Measurements from ENCODE around the gene TIMM21.

The TIMM21 gene

GRCh38 chr18:74132201-74132600 lies 16.1 kb upstream of the TIMM21 start:
- TF ChIP-seq GATA3 (IDR thresholded peaks at IDR 0.05; ENCODE audit: low read depth, low read length) (no peak), GATA2 (IDR thresholded peaks at IDR 0.05; ENCODE audit: low read depth, low read length) (no peak)

DNA sequence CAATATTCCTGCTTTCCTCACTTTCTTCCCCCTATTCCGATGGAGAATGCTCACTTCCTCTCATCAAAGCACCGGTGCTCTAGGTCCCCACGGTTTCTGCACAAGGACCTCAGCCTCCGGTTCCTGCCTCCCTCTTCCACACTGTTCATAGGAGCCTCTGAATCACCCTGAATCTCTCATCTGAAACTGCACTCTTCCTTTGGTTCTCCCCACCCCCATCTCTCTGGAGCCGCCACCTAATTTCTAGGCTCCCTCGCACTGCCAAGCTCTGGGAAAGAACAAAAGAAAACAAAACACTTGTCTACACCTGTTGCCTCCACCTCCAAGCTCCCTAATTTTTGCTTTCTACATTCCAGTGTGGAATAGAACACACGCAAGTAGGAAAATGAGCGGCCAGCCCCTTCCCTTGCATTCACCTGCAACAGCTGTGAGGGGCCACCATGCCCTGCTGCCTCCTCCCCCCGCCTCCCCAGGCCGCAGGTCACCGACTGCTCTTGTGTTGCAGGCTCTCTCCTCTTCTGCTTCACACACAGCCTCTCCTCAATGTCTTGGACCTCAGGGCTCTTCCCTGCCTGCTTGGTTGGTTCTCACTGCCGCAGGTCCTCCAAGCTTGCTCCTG lies 10.3 kb upstream of the TIMM21 start:
- TF ChIP-seq GATA2 (IDR thresholded peaks at IDR 0.05; ENCODE audit: low read depth, low read length): no peak
- TF ChIP-seq GATA3 (IDR thresholded peaks at IDR 0.05; ENCODE audit: low read depth, low read length): no peak

DNA sequence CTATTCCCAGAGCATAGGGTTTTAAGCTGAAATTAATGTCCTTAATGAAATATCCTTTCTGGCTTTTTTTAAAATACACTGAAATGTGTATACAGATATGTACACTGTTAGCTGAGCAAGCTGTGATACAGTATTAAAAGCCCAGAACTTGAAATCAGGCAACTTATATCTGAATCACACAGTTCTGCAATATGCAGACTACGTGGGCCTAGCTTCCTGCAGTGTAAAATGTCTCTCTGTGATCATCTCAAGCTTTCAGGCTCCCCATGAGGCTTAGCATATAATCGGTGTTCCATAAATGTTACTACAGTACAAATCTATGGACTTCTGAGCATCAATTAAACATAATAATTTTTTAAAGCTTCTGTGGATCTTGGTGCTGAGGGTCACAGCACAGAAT lies 8.9 kb upstream of the TIMM21 start:
- TF ChIP-seq GATA3 (IDR thresholded peaks at IDR 0.05; ENCODE audit: low read depth, low read length) (no peak), GATA2 (IDR thresholded peaks at IDR 0.05; ENCODE audit: low read depth, low read length) (no peak)

DNA sequence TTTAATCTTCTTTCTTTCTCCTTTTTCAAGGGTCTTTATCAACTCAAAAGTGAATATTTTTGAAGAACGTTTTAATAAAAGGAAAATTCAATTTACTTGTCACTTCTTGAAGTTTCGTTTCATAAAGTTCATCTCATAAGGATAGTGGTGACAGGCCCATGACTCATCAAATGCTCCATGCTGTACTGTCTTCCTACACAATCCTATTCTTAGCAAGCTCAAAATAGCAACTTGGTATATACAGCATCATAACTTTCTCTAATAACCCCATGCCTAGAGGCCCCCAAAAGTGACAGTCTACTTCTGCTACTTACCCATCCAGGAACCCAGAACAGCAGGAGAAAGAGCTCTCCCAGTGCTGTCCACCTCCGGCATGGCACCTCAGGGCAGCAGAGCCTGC lies 8.4 kb upstream of the TIMM21 start:
- TF ChIP-seq GATA2 (IDR thresholded peaks at IDR 0.05; ENCODE audit: low read depth, low read length): no peak
- no peak for TF ChIP-seq GATA3 (IDR thresholded peaks at IDR 0.05; ENCODE audit: low read depth, low read length)

GRCh38 chr18:74140582-74140981 lies 7.7 kb upstream of the TIMM21 start:
- TF ChIP-seq GATA2 (IDR thresholded peaks at IDR 0.05; ENCODE audit: low read depth, low read length) (no peak), GATA3 (IDR thresholded peaks at IDR 0.05; ENCODE audit: low read depth, low read length) (no peak)

DNA sequence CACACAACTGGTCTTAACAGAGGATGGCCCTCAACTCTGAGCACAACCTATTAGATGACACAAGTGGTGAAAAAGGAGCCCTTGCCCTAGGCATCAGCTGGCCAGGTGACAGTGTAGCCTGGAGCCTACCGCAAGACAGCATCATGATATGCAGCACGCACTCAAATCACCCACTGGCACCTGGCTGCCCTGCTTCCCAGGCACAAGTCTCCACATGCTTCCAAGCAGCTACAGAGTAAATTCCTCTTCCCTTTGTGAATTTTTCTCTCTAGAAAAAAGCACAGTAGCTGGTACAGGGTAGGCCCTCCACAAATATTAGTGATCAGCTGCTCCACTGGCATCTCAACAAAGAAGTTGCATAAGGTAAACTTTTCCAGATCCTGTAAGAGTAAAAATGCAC lies 6.7 kb upstream of the TIMM21 start:
- no peak for TF ChIP-seq GATA2 (IDR thresholded peaks at IDR 0.05; ENCODE audit: low read depth, low read length)
- TF ChIP-seq GATA3 (IDR thresholded peaks at IDR 0.05; ENCODE audit: low read depth, low read length): no peak

- TF ChIP-seq GATA3 (IDR thresholded peaks at IDR 0.05; ENCODE audit: low read depth, low read length): no peak
- TF ChIP-seq GATA2 (IDR thresholded peaks at IDR 0.05; ENCODE audit: low read depth, low read length): no peak
Observed at GRCh38 chr18:74142252-74142651, 6.1 kb upstream of the TIMM21 start.

DNA sequence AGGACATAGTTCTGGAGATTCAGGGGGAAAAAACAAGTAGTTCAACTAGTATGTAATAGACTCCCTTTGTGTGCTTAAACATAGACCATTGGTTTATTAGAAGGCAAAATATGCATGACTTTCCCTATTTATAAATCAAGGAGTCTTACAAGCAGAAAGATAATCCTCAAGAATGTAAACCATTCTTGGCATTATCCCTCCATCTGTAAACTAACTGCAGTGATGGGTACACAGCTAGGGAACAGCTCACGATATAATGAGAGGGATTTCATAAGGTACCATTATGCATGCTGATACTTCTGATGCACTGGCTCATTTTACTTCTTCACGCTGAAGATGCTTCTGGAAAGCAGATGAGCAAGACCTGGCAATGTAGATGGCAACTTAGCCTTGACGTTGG lies 1.6 kb upstream of the TIMM21 start:
- TF ChIP-seq GATA2 (IDR thresholded peaks at IDR 0.05; ENCODE audit: low read depth, low read length) (no peak), GATA3 (IDR thresholded peaks at IDR 0.05; ENCODE audit: low read depth, low read length) (no peak)

- TF ChIP-seq GATA2 (IDR thresholded peaks at IDR 0.05; ENCODE audit: low read depth, low read length) (no peak), GATA3 (IDR thresholded peaks at IDR 0.05; ENCODE audit: low read depth, low read length) (no peak)
Observed at GRCh38 chr18:74147491-74147778, 888 bp upstream of the TIMM21 start.

DNA sequence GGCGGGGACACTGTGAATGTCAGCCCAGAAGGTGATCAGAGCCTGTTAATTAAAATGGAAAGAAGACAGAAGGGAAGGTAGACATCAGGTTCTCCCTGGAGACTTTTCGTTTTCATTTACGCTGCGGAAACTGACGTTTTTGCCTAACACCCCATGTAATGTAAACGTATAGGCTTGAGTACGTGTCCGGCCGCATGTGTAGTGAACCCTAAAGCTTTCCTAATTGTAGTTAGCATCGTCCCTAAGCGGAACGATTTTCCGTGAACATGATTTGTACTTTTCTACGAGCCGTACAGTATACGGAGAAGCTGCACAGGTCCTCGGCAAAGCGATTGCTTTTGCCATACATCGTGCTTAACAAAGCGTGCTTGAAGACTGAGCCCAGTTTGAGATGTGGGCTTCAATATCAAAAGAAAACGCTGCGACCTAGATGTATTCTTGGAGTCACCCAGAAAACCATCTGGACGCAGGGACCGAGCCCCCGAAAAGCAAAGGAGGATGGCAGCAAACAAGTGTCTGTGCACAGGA lies 284 bp downstream of the TIMM21 start:
- TF ChIP-seq GATA2 (IDR thresholded peaks at IDR 0.05; ENCODE audit: low read depth, low read length): no peak
- TF ChIP-seq GATA3 (IDR thresholded peaks at IDR 0.05; ENCODE audit: low read depth, low read length): no peak

DNA sequence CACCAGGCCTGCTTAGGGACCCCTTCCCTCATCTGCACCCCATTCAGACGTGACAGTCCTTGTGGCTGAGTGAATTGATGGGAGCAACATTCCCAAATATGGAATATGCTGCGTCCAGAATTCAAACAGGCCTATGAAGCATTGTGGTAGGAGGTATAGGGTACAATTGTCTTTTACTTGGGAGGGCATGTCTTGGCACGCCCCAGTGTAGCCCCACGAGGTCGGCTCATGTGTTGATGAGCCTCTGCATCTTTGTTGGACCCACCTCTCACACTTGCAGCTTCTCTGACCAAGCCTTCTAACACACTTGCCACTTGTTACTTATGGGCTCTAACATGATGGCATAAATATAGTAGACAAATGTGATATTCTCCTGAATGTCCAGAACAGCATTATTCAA lies 1.6 kb downstream of the TIMM21 start:
- TF ChIP-seq GATA2 (IDR thresholded peaks at IDR 0.05; ENCODE audit: low read depth, low read length) (no peak), GATA3 (IDR thresholded peaks at IDR 0.05; ENCODE audit: low read depth, low read length) (no peak)

GRCh38 chr18:74152270-74152669 lies 3.9 kb downstream of the TIMM21 start:
- no peak for TF ChIP-seq GATA3 (IDR thresholded peaks at IDR 0.05; ENCODE audit: low read depth, low read length)
- no peak for TF ChIP-seq GATA2 (IDR thresholded peaks at IDR 0.05; ENCODE audit: low read depth, low read length)

DNA sequence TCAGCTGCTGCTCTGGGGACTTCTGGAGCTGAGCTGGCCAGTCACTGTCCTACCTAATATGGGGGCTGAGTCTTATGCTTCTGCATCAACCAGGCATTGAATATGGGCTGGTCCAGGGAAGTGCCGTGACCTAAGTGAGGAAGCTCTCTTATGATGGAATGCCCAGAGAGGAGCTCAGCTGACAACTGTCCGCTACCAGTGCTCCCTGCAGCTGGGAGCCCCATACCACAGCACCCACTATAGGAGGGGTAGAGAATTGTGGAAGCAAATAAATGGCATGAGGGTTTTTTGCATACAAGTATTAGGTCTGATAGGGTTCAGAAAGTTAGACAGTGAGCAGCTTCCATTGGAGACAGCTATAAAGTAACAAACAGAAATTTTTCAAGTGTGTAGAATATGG lies 4.5 kb downstream of the TIMM21 start:
- TF ChIP-seq GATA2 (IDR thresholded peaks at IDR 0.05; ENCODE audit: low read depth, low read length) (no peak), GATA3 (IDR thresholded peaks at IDR 0.05; ENCODE audit: low read depth, low read length) (no peak)

DNA sequence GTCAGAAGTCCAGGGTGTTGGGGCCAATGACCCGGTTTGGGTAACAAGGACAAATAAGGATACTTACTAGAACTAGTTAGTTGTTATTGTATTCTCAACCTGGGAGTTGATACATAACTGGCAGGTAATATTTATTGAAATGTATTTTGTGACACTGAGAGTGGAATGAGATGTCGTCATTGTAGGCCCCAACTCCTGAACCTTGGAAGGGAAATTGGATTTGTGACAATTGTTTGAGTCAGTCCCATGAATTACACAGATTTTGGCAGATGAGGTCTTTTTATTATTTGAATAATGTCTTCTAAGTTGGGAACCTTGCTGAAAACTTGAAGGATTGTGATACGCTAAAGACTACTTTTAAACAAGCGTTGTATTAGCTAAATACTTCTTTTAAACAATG lies 5.1 kb downstream of the TIMM21 start:
- TF ChIP-seq GATA2 (IDR thresholded peaks at IDR 0.05; ENCODE audit: low read depth, low read length) (no peak), GATA3 (IDR thresholded peaks at IDR 0.05; ENCODE audit: low read depth, low read length) (no peak)

- TF ChIP-seq GATA2 (IDR thresholded peaks at IDR 0.05; ENCODE audit: low read depth, low read length): no peak
- TF ChIP-seq GATA3 (IDR thresholded peaks at IDR 0.05; ENCODE audit: low read depth, low read length): no peak
Observed at GRCh38 chr18:74153793-74154192, 5.5 kb downstream of the TIMM21 start.

DNA sequence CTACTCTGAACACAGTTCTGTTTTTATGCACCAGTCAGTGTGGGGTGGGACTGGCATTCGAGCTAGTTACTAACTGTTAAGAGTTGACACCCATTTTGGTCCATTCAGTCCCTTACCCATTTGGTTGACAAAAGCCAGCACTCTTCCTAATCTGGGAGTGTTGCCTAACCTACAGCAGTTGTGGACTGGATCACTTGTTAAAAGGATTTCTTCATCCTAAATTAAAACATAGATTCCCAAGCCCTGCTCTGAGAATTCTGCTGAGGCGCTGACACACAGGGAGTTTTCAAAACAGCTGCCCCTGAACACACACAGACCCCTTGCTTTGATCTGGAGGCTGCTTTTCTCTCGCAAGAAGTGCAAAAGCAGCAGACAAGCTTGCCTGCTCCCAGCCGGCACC lies 6.4 kb downstream of the TIMM21 start:
- TF ChIP-seq GATA2 (IDR thresholded peaks at IDR 0.05; ENCODE audit: low read depth, low read length) (no peak), GATA3 (IDR thresholded peaks at IDR 0.05; ENCODE audit: low read depth, low read length) (no peak)
